H9 (cell line): ENCODE measurements around the gene AFAP1. TPM values are rescaled to one million over a fixed set of nuclear protein-coding genes. Genes with fewer than 3 reads are reported as not detected.

ENCODE experiments used
- DNase-seq: peaks from one replicate; pipeline ENCODE4 v3.0.0-alpha.2; 2017
- H2AFZ ChIP-seq: one replicate; pipeline ENCODE4 v1.6.1; 2013; ENCODE audit warnings: mild to moderate bottlenecking, low read length, control low read depth, moderate library complexity
- H2AK5ac ChIP-seq: 2 replicates; pipeline ENCODE4 v1.6.1; 2013; ENCODE audit warnings: low read length, control low read depth, mixed read lengths; ENCODE audit not compliant: insufficient read length
- H2BK120ac ChIP-seq: one replicate; pipeline ENCODE4 v1.6.1; 2013; ENCODE audit warnings: low read depth, mild to moderate bottlenecking, low read length, control low read depth, inconsistent platforms; ENCODE audit not compliant: poor library complexity, severe bottlenecking
- H2BK12ac ChIP-seq: 2 replicates; pipeline ENCODE4 v1.6.1; 2013; ENCODE audit warnings: low read length, control low read depth, mixed read lengths, low read depth; ENCODE audit not compliant: insufficient read length
- H2BK15ac ChIP-seq: 2 replicates; pipeline ENCODE4 v1.6.1; 2013; ENCODE audit warnings: low read depth, low read length, control low read depth
- H2BK20ac ChIP-seq: one replicate; pipeline ENCODE4 v1.6.1; 2013; ENCODE audit warnings: low read depth, mild to moderate bottlenecking, low read length, control low read depth, inconsistent platforms; ENCODE audit not compliant: poor library complexity, severe bottlenecking
- H2BK5ac ChIP-seq: 2 replicates; pipeline ENCODE4 v1.6.1; 2013; ENCODE audit warnings: low read length, control low read depth, mixed read lengths; ENCODE audit not compliant: insufficient read length
- H3K14ac ChIP-seq: 2 replicates; pipeline ENCODE4 v1.6.1; 2013; ENCODE audit warnings: low read length, control low read depth; ENCODE audit not compliant: insufficient read depth
- H3K18ac ChIP-seq: 2 replicates; pipeline ENCODE4 v1.6.1; 2013; ENCODE audit warnings: low read depth, mild to moderate bottlenecking, mixed read lengths, low read length, control low read depth; ENCODE audit not compliant: insufficient read length
- H3K23ac ChIP-seq: 2 replicates; pipeline ENCODE4 v1.6.1; 2013; ENCODE audit warnings: low read length, control low read depth, mixed read lengths, low read depth; ENCODE audit not compliant: insufficient read length
- H3K23me2 ChIP-seq: 2 replicates; pipeline ENCODE4 v1.6.1; 2013; ENCODE audit warnings: low read depth, mild to moderate bottlenecking, mixed read lengths, low read length, control low read depth; ENCODE audit not compliant: insufficient read length, poor library complexity, severe bottlenecking
- H3K27ac ChIP-seq: 2 replicates; pipeline ENCODE4 v1.5.1; 2013; ENCODE audit warnings: low read length, control low read depth, mixed read lengths, low read depth; ENCODE audit not compliant: insufficient read length
- H3K27me3 ChIP-seq: 2 replicates; pipeline ENCODE4 v1.6.1; 2013; ENCODE audit warnings: low read length, control low read depth, inconsistent platforms; ENCODE audit not compliant: insufficient read depth
- H3K4ac ChIP-seq: 2 replicates; pipeline ENCODE4 v1.6.1; 2013; ENCODE audit warnings: low read depth, mild to moderate bottlenecking, control low read depth, inconsistent platforms, low read length, moderate library complexity
- H3K4me1 ChIP-seq: 2 replicates; pipeline ENCODE4 v1.6.1; 2013; ENCODE audit warnings: low read length, control low read depth, inconsistent platforms; ENCODE audit not compliant: insufficient read depth
- H3K4me2 ChIP-seq: 2 replicates; pipeline ENCODE4 v1.6.1; 2013; ENCODE audit warnings: low read length, control low read depth, mixed read lengths; ENCODE audit not compliant: insufficient read length, insufficient read depth
- H3K56ac ChIP-seq: 2 replicates; pipeline ENCODE4 v1.6.1; 2013; ENCODE audit warnings: low read depth, mild to moderate bottlenecking, mixed read lengths, low read length, control low read depth; ENCODE audit not compliant: insufficient read length
- H3K79me1 ChIP-seq: 2 replicates; pipeline ENCODE4 v1.6.1; 2013; ENCODE audit warnings: low read depth, mild to moderate bottlenecking, moderate library complexity, low read length, control low read depth, inconsistent platforms; ENCODE audit not compliant: insufficient read depth, poor library complexity, severe bottlenecking
- H3K79me2 ChIP-seq: 2 replicates; pipeline ENCODE4 v1.6.1; 2013; ENCODE audit warnings: low read length, control low read depth, inconsistent platforms; ENCODE audit not compliant: insufficient read depth
- H3K9ac ChIP-seq: 2 replicates; pipeline ENCODE4 v1.6.1; 2013; ENCODE audit warnings: low read length, control low read depth, mixed read lengths; ENCODE audit not compliant: insufficient read length; ENCODE audit errors: extremely low read depth
- H3K9me3 ChIP-seq: one replicate; pipeline ENCODE4 v1.6.1; 2013; ENCODE audit warnings: low read depth, low read length, inconsistent platforms; ENCODE audit not compliant: control insufficient read depth
- H3T11ph ChIP-seq: one replicate; pipeline ENCODE4 v1.6.1; 2013; ENCODE audit warnings: mild to moderate bottlenecking, low read length, control low read depth, inconsistent platforms
- H4K20me1 ChIP-seq: one replicate; pipeline ENCODE4 v1.6.1; 2013; ENCODE audit not compliant: control insufficient read depth, insufficient read length, insufficient read depth
- H4K5ac ChIP-seq: 2 replicates; pipeline ENCODE4 v1.6.1; 2013; ENCODE audit warnings: low read depth, mild to moderate bottlenecking, mixed read lengths, low read length, control low read depth; ENCODE audit not compliant: insufficient read length
- H4K8ac ChIP-seq: replicated peaks from 2 replicates; pipeline ENCODE4 v1.6.1; 2013; ENCODE audit warnings: low read length, control low read depth, mixed read lengths, low read depth; ENCODE audit not compliant: insufficient read length
- H4K91ac ChIP-seq: 2 replicates; pipeline ENCODE4 v1.6.1; 2013; ENCODE audit warnings: low read depth, mild to moderate bottlenecking, moderate library complexity, mixed read lengths, low read length, control low read depth; ENCODE audit not compliant: insufficient read length
- H3K27ac Mint-ChIP-seq, 3 experiments: 2 replicates in 2 of 3; 3 replicates in 1 of 3; pipeline ENCODE4 v1.8.0; 2020 to 2021; ENCODE audit warnings: mixed read lengths in 3 of 3, mild to moderate bottlenecking in 1 of 3, moderate library complexity in 1 of 3
- H3K27me3 Mint-ChIP-seq: 2 replicates; pipeline ENCODE4 v1.8.0; 2021; ENCODE audit warnings: low read depth, mild to moderate bottlenecking, moderate library complexity, mixed read lengths
- H3K36me3 Mint-ChIP-seq, 3 experiments: 2 replicates in 2 of 3; 3 replicates in 1 of 3; pipeline ENCODE4 v1.8.0; 2020 to 2021; ENCODE audit warnings: low read depth in 3 of 3, mixed read lengths in 3 of 3; ENCODE audit not compliant: insufficient read depth in 1 of 3
- H3K4me1 Mint-ChIP-seq, 2 experiments: 2 replicates each; pipeline ENCODE4 v1.8.0; 2020; ENCODE audit warnings: mixed read lengths in 2 of 2
- H3K4me3 Mint-ChIP-seq, 2 experiments: 2 replicates in 1 of 2; 3 replicates in 1 of 2; pipeline ENCODE4 v1.8.0; 2020 to 2021; ENCODE audit warnings: mild to moderate bottlenecking in 2 of 2, mixed read lengths in 2 of 2, moderate library complexity in 1 of 2
- H3K9me3 Mint-ChIP-seq, 2 experiments: 2 replicates in 1 of 2; 3 replicates in 1 of 2; pipeline ENCODE4 v1.8.0; 2020; ENCODE audit warnings: mild to moderate bottlenecking in 2 of 2, mixed read lengths in 2 of 2, moderate library complexity in 1 of 2
- WGBS: extraction: QIAGEN DNeasy Blood & Tissue Kit; methylation state at CpG from one replicate; pipeline ENCODE4 v1.1.7; 2013; ENCODE audit warnings: missing lambda C conversion rate, low lambda C conversion rate, mixed read lengths; ENCODE audit not compliant: insufficient read length; ENCODE audit errors: extremely low coverage; 5-methylcytosine and 5-hydroxymethylcytosine counted together
- total RNA-seq: library from RNA; stranded (reverse); gene quantifications from 2 replicates; pipeline ENCODE4 v1.2.1, GENCODE V29; 2021
- TF ChIP-seq, protein P1 (sequence below): fragments of 200-600 bp; sonication (generic); conservative IDR thresholded peaks from 3 replicates; pipeline ENCODE4 v1.8.0; 2021; ENCODE audit warnings: antibody characterized with exemption, mild to moderate bottlenecking

The AFAP1 gene
- total RNA-seq, 1 experiment from 2014 or later, result 6.5 TPM

DNA sequence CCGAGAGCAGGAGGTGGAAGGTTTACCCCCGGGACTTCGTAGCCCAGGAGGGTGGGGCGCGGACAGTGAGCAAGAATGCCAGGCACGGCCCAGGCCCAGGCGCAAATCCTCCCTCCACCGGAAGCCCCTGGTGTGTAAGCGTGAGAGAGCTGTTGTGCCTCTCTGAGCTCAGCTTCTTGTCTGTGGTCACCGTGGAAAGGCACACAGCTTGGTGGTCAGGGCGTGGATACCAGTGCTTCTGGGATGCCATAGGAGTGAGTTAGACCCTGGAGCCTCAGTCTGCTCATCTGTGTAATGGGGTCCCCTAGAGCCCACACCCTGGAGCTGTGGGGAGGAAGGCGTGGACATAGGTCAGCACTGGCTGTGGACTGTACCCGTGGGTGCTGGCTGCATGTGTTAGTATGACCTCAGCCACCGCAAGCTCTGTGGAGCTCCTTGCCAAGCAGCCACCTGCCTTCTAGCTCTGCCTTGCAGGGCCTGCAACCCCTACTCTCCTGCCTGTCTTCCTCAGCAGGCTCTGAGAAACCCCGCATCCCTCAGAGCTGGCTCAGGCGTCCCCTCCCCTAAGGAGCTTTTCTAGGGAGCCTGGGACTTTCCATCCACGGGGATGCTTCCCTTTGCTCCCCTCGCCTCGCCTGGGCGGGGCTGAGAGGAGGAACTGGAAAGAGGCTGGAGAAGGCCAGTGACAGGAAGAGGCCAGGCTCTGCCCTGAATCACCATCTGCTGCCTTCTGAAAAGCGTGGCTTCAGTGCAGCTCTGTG is 28.0 kb upstream of the AFAP1 start:
- WGBS, result no CpG with 5 or more reads among the region's 21 CpGs
- peaks cover 2% of the 10 kb centered on the region for H4K20me1 ChIP-seq
- no peaks in the 10 kb centered on the region for H3K79me2 ChIP-seq
- TF ChIP-seq, protein P1, sequence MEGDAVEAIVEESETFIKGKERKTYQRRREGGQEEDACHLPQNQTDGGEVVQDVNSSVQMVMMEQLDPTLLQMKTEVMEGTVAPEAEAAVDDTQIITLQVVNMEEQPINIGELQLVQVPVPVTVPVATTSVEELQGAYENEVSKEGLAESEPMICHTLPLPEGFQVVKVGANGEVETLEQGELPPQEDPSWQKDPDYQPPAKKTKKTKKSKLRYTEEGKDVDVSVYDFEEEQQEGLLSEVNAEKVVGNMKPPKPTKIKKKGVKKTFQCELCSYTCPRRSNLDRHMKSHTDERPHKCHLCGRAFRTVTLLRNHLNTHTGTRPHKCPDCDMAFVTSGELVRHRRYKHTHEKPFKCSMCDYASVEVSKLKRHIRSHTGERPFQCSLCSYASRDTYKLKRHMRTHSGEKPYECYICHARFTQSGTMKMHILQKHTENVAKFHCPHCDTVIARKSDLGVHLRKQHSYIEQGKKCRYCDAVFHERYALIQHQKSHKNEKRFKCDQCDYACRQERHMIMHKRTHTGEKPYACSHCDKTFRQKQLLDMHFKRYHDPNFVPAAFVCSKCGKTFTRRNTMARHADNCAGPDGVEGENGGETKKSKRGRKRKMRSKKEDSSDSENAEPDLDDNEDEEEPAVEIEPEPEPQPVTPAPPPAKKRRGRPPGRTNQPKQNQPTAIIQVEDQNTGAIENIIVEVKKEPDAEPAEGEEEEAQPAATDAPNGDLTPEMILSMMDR, result no peak
- no peak overlapping the region for H2AFZ ChIP-seq
- no peak overlapping the region for H2BK120ac ChIP-seq
- H3K18ac ChIP-seq, result no peak overlapping the region
- H4K5ac ChIP-seq, result no peak overlapping the region
- no peaks in the 10 kb centered on the region for H3K27me3 ChIP-seq
- peak overlapping the region; percentile 71; the same call in 1 of the 2 replicates for H3K14ac ChIP-seq
- H3K9ac ChIP-seq, result no peak overlapping the region
- no peak overlapping the region for H2BK12ac ChIP-seq
- no peak overlapping the region for H3K4ac ChIP-seq
- no peak overlapping the region for H3K27ac ChIP-seq
- H3K4me1 ChIP-seq, result no peaks in the 10 kb centered on the region; the same call in 1 of the 2 replicates
- H3K9me3 Mint-ChIP-seq, result no peaks in the 10 kb centered on the region; a peak in 1 of 5 replicates
- no peak overlapping the region for H3K56ac ChIP-seq
- H2BK20ac ChIP-seq, result no peak overlapping the region
- H2AK5ac ChIP-seq, result no peak overlapping the region
- DNase-seq, result no peak
- no peaks in the 10 kb centered on the region; the same call in 1 of the 2 replicates for H3K27me3 Mint-ChIP-seq
- no peaks in the 10 kb centered on the region for H3K79me1 ChIP-seq
- H3K36me3 Mint-ChIP-seq, result no peaks in the 10 kb centered on the region; a peak in 1 of 7 replicates
- no peak overlapping the region for H2BK15ac ChIP-seq
- no peak overlapping the region for H3K4me3 Mint-ChIP-seq
- H3K27ac Mint-ChIP-seq, result peak overlapping the region in 1 of 3 experiments; percentile 31; a peak in 1 of 7 replicates
- no peak overlapping the region for H3K23ac ChIP-seq
- no peaks in the 10 kb centered on the region for H3K9me3 ChIP-seq
- no peak overlapping the region for H4K91ac ChIP-seq
- no peak overlapping the region for H4K8ac ChIP-seq
- no peak overlapping the region for H3T11ph ChIP-seq
- no peak overlapping the region for H3K4me2 ChIP-seq
- H3K23me2 ChIP-seq, result peaks cover 2% of the 10 kb centered on the region
- H2BK5ac ChIP-seq, result no peak overlapping the region
- H3K4me1 Mint-ChIP-seq, result peaks cover 19 to 26% of the 10 kb centered on the region in 2 experiments
